Heart left ventricle (tissue), 13 donors: Measurements from ENCODE around the gene IL12A.

Experiments
- CTCF ChIP-seq, 12 donors: fragments of 200-600 bp; sonication (generic) in 4 of 12; IDR thresholded peaks; one replicate each; pipeline versions ENCODE4 v1.5.0 to v1.8.0; 2018 to 2022; ENCODE audit warnings: antibody characterized with exemption in 12 of 12, mild to moderate bottlenecking in 5 of 12
- POLR2A ChIP-seq, 2 donors: fragments of 450-650 bp; IDR thresholded peaks; one replicate each; pipeline ENCODE4 v1.6.1; 2017; ENCODE audit warnings: antibody characterized with exemption in 2 of 2, mild to moderate bottlenecking in 2 of 2, moderate library complexity in 2 of 2
- donor health status: ischemic (EF 13 %, LVEDD 7.1; RV severe dilation, severe dysfunction).
- donor health status: DM: no; HTN: yes; CAD: no.
- donor health status: DM: no; HTN: no; CAD: no.
- donor health status: ischemic (EF 25% LVEDD 6.9; RV normal size, moderate dysfunction).
- donor health status: ischemic (EF 25% LVEDD 5.7; RV mildly dilated, moderate dysfunction).
- donor health status: ischemic (EF 35%, LVEDD 5.7; RV mildly dilated, moderate dysfunction).
- donor health status: nonischemic (EF 11% LVEDD 7.7; RV severe dilation, severe dysfunction).
- donor health status: DM: yes; HTN: yes; CAD: no.
- donor health status: PGD.
- donor health status: ischemic (EF 29% LVEDD 5.4; RV normal size, mild dysfunction).
- donor health status: nonischemic (EF 23%, LVEDD 6.1; RV moderate dilation, normal function).

- no peak for TF ChIP-seq CTCF (IDR thresholded peaks at IDR 0.05)
- TF ChIP-seq POLR2A (IDR thresholded peaks at IDR 0.05), result no peak
Measured at GRCh38 chr3:159941038-159942000, 47.3 kb upstream of the IL12A start.
